NAMALWA (cell line): ENCODE measurements around the gene FAM181A.

Experiments used
- DNase-seq: peaks from one replicate; pipeline ENCODE4 v3.0.0-alpha.2; 2015; ENCODE audit warnings: low spot score

FAM181A gene

DNA sequence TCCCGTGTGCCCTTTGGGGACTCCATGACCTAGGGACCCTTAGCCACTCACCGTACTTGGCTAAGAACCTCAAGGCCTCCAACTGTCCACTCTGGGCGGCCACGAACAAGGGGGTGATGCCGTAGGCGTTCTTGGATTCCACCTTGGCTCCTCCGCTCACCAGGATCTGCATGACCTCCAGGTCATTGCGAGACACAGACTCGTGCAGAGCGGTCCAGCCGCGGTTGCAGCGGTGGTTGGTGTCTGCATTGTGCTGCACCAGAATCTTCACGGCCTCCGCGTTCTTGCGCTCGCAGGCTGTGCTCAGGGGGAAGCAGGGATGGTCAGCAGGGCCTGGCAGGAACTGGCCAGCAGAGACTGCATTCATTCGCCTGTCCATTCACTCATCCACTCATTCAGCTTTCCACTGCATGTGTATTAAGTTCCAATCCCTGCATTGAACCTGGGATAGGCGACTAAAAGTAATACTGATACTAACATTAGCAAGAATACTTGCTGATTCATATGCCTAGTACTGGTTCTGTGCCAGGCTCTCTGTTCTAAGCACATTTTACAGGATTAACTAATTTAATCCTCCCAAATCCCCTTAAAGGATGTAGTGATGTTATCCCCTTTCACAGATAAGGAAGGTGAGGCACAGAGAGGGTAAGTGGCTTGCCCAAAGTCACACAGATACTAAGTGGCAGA is 23.9 kb downstream of the FAM181A start:
- no peak for DNase-seq

DNA sequence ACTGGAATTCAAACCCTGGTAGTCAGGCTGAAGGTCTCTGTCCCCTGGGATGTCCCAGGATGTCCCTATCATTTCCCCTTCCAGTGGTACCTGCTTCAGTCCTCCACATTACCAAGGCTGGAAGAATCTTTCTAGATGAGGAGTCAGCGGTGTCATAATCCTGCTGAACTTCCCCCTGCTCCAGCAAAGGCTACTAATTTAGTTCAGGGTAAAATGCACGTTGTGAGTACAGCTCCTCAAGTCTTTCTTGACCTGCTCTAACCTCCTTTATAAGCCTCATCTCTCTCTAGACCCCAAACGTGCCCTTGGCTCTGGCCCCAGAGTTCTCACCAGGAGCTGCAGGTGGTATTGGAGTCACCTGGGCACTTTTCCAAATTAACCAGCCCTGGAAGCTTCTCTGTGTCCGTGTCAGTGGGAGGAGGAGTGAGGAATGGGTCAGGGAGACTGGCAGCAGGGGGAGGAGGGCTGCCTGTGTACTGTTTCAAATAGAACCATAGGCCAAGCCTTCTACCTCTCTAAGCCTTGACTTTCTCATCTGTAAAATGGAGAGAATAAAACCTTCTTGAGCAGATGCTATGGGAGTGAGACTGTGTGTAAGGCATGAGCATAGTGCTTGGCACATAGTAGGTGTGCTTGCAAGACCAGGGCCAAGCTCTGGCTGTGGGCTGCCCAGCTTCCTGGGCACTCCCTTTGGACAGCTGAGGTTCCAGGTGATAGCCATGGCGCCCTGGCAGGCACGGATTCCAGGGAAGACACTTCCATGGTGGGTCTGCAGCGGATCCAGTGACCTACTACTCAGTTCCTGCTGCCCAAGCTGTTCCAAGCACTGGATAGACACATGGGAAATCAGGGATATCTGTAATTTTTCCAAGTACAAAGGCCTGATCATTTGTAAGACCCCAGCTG is 24.7 kb downstream of the FAM181A start:
- DNase-seq: no peak

- no peak for DNase-seq
Measured at GRCh38 chr14:93952829-93953228, 25.7 kb downstream of the FAM181A start.

DNA sequence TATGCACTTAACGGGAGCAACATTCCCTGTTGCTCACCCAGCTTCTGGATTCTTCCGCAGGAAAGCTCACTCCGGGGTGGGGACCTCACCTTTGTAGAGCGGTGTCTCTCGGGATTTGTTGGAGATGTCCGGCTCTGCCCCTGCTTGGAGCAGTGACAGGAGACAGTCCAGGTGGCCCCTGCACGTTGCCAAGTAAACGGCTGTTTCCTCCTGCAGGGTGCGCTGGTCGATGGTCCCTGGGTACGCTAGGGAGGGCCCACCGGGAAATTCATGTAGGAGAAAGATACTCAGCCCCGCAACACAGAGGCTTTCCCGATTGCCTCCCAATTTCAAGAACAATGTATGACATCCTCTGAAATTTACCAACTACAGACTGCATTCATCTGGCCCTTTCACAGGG is 26.1 kb downstream of the FAM181A start:
- no peak for DNase-seq

DNA sequence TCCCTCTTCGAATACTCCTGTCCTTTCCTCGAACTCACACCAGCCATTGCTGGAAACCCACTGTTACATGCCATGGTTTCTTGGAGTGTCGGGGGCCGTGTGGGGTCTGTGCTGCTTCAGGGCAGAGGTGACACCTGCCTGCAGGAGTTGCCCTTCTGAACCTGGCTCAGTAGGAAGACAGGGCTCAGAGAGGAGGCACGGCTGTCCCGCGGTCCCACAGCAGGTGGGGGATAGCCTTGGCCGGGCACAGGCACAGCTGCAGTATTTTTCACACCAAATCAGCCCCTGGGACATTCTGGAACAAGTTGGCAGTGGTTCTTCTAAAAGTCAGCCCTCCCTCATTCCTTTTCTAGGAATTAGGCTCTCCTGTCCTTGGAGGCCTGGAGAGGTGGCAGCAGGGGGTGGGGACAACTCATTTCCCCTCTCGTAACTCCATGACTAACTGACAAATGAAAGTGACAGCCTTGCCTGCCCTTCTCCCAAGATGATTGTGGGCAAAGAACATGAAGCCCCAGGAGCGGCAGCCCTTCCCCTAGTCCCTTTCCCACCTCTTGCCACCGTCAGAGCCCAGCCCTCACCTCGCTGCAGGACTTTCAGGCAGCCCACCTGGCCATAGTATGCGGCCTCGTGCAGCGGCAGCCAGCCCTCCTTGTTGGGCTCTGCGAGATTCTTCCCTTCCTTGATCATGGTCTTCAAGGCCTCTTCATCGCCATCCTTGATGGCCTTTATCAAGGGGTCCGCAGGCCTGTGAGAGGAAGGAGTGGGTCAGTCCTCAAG is 26.8 kb downstream of the FAM181A start:
- DNase-seq: no peak

- no peak for DNase-seq
Measured at GRCh38 chr14:93954516-93954830, 27.3 kb downstream of the FAM181A start.

GRCh38 chr14:93954900-93955849 is 28.0 kb downstream of the FAM181A start:
- peak; percentile 21 for DNase-seq

DNA sequence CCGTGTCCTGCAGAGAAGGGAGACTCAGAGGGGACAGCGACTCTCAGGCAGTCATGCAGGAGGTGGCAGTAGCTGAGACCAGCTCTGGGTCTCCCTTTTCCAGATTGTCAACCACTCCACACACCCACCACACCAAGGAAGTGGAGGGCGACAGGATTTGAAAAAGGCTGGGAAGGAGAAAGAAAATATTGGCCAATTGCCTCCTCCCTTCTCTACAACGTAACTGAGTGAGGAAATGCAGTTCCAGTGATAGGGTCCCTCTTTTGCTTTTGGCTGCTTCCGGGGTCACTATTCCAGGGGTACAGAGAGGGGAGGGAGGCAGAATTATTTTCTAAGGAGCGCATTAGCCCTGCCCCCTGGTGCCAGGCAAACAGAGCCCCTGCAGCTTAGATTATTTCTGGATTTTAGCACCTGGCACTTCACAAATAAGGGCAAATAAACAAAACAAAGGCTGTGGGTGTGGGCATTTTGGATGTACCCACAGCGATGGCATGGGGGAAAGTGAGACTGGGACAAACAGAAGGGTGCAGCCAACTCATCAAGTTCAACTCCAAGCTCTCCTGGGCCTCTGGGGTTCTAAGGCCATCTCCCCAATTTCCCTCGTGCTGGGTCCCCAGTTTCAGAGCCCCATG is 28.8 kb downstream of the FAM181A start:
- DNase-seq: no peak

DNA sequence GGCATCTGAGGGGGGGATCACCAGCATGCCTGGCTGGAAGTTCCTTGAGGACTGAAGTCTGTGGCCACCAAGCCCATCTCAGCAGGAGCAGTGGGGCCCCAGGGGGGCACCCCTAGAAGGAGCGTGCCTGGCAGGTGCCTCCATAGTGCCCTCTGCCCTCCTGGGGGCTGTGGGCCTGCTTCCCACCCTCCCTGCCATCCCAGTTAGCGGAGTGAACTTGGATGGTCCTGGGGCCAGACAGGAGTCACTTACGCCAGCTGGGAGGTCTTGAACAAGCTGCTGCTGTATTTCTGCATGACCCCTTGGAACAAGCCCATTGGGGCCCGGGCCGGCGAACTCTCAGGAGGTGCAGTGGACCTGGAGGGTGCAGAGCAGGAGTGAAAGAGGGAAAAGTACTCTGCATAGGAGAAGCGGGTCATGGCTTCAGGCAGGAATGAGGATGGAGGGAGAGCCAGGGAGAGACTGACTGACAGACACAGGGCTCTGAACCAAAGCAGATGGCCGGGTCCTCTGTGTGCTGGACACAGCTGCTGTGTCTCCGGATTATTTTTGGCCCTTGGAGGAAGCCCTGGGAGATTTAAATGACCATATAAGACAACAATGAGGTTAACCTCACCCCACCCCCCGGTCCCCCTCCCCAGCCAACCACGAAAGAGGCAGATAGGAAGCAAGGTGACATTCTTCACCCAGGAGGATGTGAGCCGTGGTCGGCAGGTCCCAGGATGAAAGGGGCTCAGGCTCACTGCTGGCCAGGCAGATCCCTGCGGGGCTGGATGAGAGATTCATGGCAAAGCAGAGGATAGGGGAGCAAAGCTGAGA is 29.6 kb downstream of the FAM181A start:
- DNase-seq: no peak

GRCh38 chr14:93957333-93957710 is 30.2 kb downstream of the FAM181A start:
- DNase-seq: no peak

GRCh38 chr14:93957751-93958566 is 30.8 kb downstream of the FAM181A start:
- DNase-seq: no peak

- no peak for DNase-seq
Measured at GRCh38 chr14:93958567-93959238, 31.6 kb downstream of the FAM181A start.

GRCh38 chr14:93959239-93960107 is 32.3 kb downstream of the FAM181A start:
- peak; percentile 72 for DNase-seq

GRCh38 chr14:93960108-93960475 is 32.9 kb downstream of the FAM181A start:
- DNase-seq: no peak

DNA sequence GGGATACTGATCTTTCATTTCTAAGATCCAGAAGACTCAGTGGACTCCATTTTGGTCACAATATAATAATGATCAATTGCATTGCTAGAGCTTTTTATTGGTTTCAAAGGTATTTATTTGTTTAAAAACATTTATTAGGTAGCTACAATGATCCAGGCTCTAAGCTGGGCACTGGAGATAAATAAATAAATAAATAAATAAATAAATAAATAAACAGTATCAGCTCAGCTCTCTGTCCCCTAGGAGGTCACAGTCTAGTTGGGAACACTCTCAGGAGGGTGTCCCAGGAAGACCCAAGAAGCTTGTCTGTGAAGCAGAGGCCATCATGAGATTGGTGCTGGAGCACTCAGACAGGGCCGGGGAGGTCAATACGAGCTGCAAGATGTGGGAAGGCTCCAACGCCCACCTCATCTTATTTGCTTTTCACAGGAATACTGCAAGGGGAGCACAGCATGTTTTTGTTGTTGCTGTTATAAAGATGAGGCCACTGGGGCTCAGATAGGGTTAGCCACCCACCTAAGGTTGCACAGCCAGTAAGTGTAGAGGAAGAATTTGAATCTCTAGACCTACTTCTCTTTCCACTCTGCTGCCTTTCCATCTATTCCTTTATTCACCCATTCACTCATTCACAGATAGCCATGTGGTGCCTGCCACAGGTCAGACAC is 33.8 kb downstream of the FAM181A start:
- DNase-seq: no peak

GRCh38 chr14:93961620-93962019 is 34.5 kb downstream of the FAM181A start:
- no peak for DNase-seq
